DOHH2 (cell line): ENCODE results near the gene CIC.
A peak's percentile ranks its signal among the peaks of the same experiment; 100 is the strongest.

Experiments
- H3F3A ChIP-seq: fragments of 200-600 bp; sonication (generic), shearing (Covaris generic); 2 replicates; pipeline ENCODE4 v1.6.0; 2016; ENCODE audit warnings: antibody characterized with exemption, mild to moderate bottlenecking; ENCODE audit not compliant: control insufficient read depth, insufficient read depth
- H3K27ac ChIP-seq: fragments of 200-600 bp; sonication (generic); 2 replicates; pipeline ENCODE4 v1.5.1; 2014; ENCODE audit warnings: low read depth, mild to moderate bottlenecking, low read length, moderate library complexity
- H3K27me3 ChIP-seq: fragments of 200-600 bp; sonication (generic); 2 replicates; pipeline ENCODE4 v1.6.1; 2014; ENCODE audit warnings: mild to moderate bottlenecking, low read length, mixed read lengths; ENCODE audit not compliant: control insufficient read depth
- H3K36me3 ChIP-seq: fragments of 200-600 bp; sonication (generic); 2 replicates; pipeline ENCODE4 v1.6.1; 2014; ENCODE audit warnings: mild to moderate bottlenecking, low read length, moderate library complexity, mixed read lengths; ENCODE audit not compliant: control insufficient read depth
- H3K4me1 ChIP-seq: fragments of 200-600 bp; sonication (generic); 2 replicates; pipeline ENCODE4 v1.6.1; 2014; ENCODE audit warnings: mild to moderate bottlenecking, low read length, mixed read lengths; ENCODE audit not compliant: control insufficient read depth
- H3K4me2 ChIP-seq: fragments of 200-600 bp; sonication (generic); 2 replicates; pipeline ENCODE4 v1.6.0; 2014; ENCODE audit warnings: mild to moderate bottlenecking, low read length, moderate library complexity
- H3K4me3 ChIP-seq: fragments of 200-600 bp; sonication (generic); 2 replicates; pipeline ENCODE4 v1.5.1; 2014; ENCODE audit warnings: mild to moderate bottlenecking, low read length, mixed read lengths
- H3K79me2 ChIP-seq: fragments of 200-600 bp; sonication (generic); 2 replicates; pipeline ENCODE4 v1.6.1; 2014; ENCODE audit warnings: mild to moderate bottlenecking, low read length, mixed read lengths; ENCODE audit not compliant: control insufficient read depth
- H3K9me2 ChIP-seq: fragments of 200-600 bp; sonication (generic); replicated peaks from 2 replicates; pipeline ENCODE4 v1.6.1; 2014; ENCODE audit warnings: mild to moderate bottlenecking, low read length, mixed read lengths; ENCODE audit not compliant: control insufficient read depth
- H3K9me3 ChIP-seq: fragments of 200-600 bp; sonication (generic); 2 replicates; pipeline ENCODE4 v1.6.1; 2014; ENCODE audit warnings: antibody characterized with exemption, low read length, mixed read lengths; ENCODE audit not compliant: control insufficient read depth, insufficient read depth
- H4K20me1 ChIP-seq: fragments of 200-600 bp; sonication (generic); 2 replicates; pipeline ENCODE4 v1.6.0; 2014; ENCODE audit warnings: low read depth, mild to moderate bottlenecking, antibody characterized with exemption, low read length, moderate library complexity; ENCODE audit not compliant: control insufficient read depth, insufficient read depth
- EZH2phosphoT487 ChIP-seq: fragments of 200-600 bp; sonication (generic); IDR thresholded peaks from 2 replicates; pipeline ENCODE4 v1.6.1; 2017; ENCODE audit warnings: borderline replicate concordance, mild to moderate bottlenecking, antibody characterized with exemption, low read length, moderate library complexity, mixed read lengths
- TF ChIP-seq, protein P1 (sequence below): fragments of 200-600 bp; sonication (generic); IDR thresholded peaks from one replicate; pipeline ENCODE4 v1.5.1; 2014; ENCODE audit warnings: antibody characterized with exemption, mild to moderate bottlenecking, low read depth, low read length; ENCODE audit not compliant: poor library complexity, severe bottlenecking

The CIC gene

DNA sequence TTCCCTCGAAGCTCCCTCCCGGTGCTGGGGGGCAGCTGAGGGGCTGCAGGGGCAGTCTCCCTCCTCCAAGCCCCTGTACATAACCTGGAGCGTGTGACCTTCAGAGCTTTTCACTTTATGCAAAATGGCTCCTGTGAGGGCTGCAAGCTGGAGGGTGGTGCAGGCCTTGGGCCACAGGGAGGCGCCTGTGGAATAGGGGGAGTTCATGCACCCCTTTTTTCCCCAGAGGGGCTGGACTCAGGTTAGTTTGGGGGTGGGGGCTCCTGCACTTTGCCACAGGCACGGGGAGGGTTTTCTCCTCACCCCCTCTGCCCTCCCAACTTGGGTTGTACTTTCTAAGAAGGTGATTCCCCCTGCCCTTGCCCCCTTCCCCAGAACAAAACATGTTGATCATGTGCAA is 26.3 kb downstream of the CIC start:
- no peaks in the 10 kb centered on the region for H3K27me3 ChIP-seq
- H3K9me3 ChIP-seq = no peaks in the 10 kb centered on the region
- H3K9me2 ChIP-seq = no peaks in the 10 kb centered on the region
- H4K20me1 ChIP-seq = no peaks in the 10 kb centered on the region
- no peaks in the 10 kb centered on the region for H3K79me2 ChIP-seq
- peaks cover 3% of the 10 kb centered on the region; the same call in 1 of the 2 replicates for H3K4me1 ChIP-seq
- no peak overlapping the region for H3K27ac ChIP-seq
- H3K36me3 ChIP-seq = peaks cover 65% of the 10 kb centered on the region
- no peak for TF ChIP-seq EZH2phosphoT487
- TF ChIP-seq, protein P1, sequence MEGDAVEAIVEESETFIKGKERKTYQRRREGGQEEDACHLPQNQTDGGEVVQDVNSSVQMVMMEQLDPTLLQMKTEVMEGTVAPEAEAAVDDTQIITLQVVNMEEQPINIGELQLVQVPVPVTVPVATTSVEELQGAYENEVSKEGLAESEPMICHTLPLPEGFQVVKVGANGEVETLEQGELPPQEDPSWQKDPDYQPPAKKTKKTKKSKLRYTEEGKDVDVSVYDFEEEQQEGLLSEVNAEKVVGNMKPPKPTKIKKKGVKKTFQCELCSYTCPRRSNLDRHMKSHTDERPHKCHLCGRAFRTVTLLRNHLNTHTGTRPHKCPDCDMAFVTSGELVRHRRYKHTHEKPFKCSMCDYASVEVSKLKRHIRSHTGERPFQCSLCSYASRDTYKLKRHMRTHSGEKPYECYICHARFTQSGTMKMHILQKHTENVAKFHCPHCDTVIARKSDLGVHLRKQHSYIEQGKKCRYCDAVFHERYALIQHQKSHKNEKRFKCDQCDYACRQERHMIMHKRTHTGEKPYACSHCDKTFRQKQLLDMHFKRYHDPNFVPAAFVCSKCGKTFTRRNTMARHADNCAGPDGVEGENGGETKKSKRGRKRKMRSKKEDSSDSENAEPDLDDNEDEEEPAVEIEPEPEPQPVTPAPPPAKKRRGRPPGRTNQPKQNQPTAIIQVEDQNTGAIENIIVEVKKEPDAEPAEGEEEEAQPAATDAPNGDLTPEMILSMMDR = no peak
- peaks cover 2% of the 10 kb centered on the region; the same call in 1 of the 2 replicates for H3F3A ChIP-seq
- H3K4me2 ChIP-seq = no peak overlapping the region
- H3K4me3 ChIP-seq = no peak overlapping the region

- TF ChIP-seq EZH2phosphoT487 = no peak
- TF ChIP-seq, protein P1 = peak; percentile 99
- H3K36me3 ChIP-seq = peaks cover 58% of the 10 kb centered on the region
- H3F3A ChIP-seq = peaks cover 2% of the 10 kb centered on the region; the same call in 1 of the 2 replicates
- H3K4me3 ChIP-seq = no peak overlapping the region
- H3K4me1 ChIP-seq = peaks cover 3% of the 10 kb centered on the region; the same call in 1 of the 2 replicates
- H3K9me3 ChIP-seq = no peaks in the 10 kb centered on the region
- H3K27me3 ChIP-seq = no peaks in the 10 kb centered on the region
- no peaks in the 10 kb centered on the region for H4K20me1 ChIP-seq
- H3K4me2 ChIP-seq = no peak overlapping the region
- H3K9me2 ChIP-seq = no peaks in the 10 kb centered on the region
- H3K79me2 ChIP-seq = no peaks in the 10 kb centered on the region
- no peak overlapping the region for H3K27ac ChIP-seq
Measured at GRCh38 chr19:42295831-42296525, 26.9 kb downstream of the CIC start.

DNA sequence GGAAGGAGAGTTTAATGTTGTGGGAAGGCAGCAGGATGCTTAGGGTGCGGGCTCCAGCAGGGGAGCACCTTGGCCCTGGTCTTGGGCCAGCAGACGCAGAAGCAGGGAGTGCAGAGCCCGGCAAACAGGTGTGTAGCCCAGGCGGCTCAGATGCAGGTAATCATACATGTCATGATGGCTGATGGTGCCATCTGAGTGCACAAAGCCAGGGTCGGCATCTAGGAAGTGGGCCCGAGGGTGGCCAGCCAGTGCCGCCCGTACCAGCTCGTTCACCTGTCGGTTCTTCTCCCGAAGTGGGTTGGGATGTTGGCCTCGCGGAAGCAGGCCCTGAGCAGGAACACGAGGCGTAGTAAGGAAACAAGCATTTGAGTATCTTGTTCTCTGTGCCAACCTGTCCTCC is 28.0 kb downstream of the CIC start:
- Histone ChIP-seq H3K4me1 (peaks cover 13% of the 10 kb centered on the region), H3K27me3 (no peaks in the 10 kb centered on the region), H3F3A (peaks cover 2% of the 10 kb centered on the region; the same call in 1 of the 2 replicates), H3K9me2 (no peaks in the 10 kb centered on the region), H3K27ac (no peak overlapping the region), H3K4me2 (no peak overlapping the region), H4K20me1 (no peaks in the 10 kb centered on the region), H3K4me3 (no peak overlapping the region), H3K79me2 (peaks cover 6% of the 10 kb centered on the region; the same call in 1 of the 2 replicates), H3K9me3 (no peaks in the 10 kb centered on the region), H3K36me3 (peaks cover 48% of the 10 kb centered on the region)
- TF ChIP-seq EZH2phosphoT487 = no peak
- TF ChIP-seq, protein P1 = no peak
